NT2/D1 (cell line): ENCODE data around the gene MAD1L1.

Source experiments
- DNase-seq: peaks from one replicate; pipeline ENCODE4 v3.0.0-alpha.2; 2011; ENCODE audit warnings: low read depth, low spot score
- H3K27me3 ChIP-seq: 2 replicates; pipeline ENCODE4 v1.6.0; 2011; ENCODE audit warnings: mild to moderate bottlenecking; ENCODE audit not compliant: insufficient read length, insufficient read depth
- H3K36me3 ChIP-seq: 2 replicates; pipeline ENCODE4 v1.6.1; 2011; ENCODE audit warnings: mild to moderate bottlenecking, low read length, mixed read lengths; ENCODE audit not compliant: insufficient read depth, insufficient read length
- H3K4me1 ChIP-seq: 2 replicates; pipeline ENCODE4 v1.5.1; 2011; ENCODE audit not compliant: insufficient read depth, insufficient read length
- H3K4me3 ChIP-seq: 2 replicates; pipeline ENCODE4 v1.5.1; 2011; ENCODE audit warnings: low read depth; ENCODE audit not compliant: insufficient read length
- H3K9ac ChIP-seq: 2 replicates; pipeline ENCODE4 v1.6.0; 2011; ENCODE audit warnings: low read depth; ENCODE audit not compliant: insufficient read length
- H3K9me3 ChIP-seq: 2 replicates; pipeline ENCODE4 v1.5.1; 2011; ENCODE audit warnings: mild to moderate bottlenecking, low read length; ENCODE audit not compliant: insufficient read depth
- SUZ12 ChIP-seq: IDR thresholded peaks from 2 replicates; pipeline ENCODE4 v1.6.1; 2011; ENCODE audit not compliant: insufficient read length, insufficient read depth; ENCODE audit errors: extremely low read depth
- YY1 ChIP-seq: IDR thresholded peaks from 2 replicates; pipeline ENCODE4 v1.6.1; 2011; ENCODE audit not compliant: insufficient read length, insufficient read depth
- ZNF274 ChIP-seq: IDR thresholded peaks from 2 replicates; pipeline ENCODE4 v1.6.1; 2011; ENCODE audit warnings: mild to moderate bottlenecking, low read depth, low read length

MAD1L1 gene

GRCh38 chr7:2257651-2258050, 24.9 kb upstream of the MAD1L1 start:
- peaks cover 14% of the 10 kb centered on the region for H3K4me1 ChIP-seq
- H3K27me3 ChIP-seq: no peaks in the 10 kb centered on the region
- TF ChIP-seq ZNF274: no peak
- TF ChIP-seq SUZ12: no peak
- no peak for TF ChIP-seq YY1
- no peak overlapping the region for H3K4me3 ChIP-seq
- DNase-seq: no peak
- peaks cover 86% of the 10 kb centered on the region for H3K36me3 ChIP-seq
- peak overlapping the region; percentile 45 for H3K9ac ChIP-seq
- no peaks in the 10 kb centered on the region for H3K9me3 ChIP-seq

GRCh38 chr7:2257046-2257551, 24.4 kb upstream of the MAD1L1 start:
- Histone ChIP-seq H3K9ac (peak overlapping the region; percentile 45), H3K9me3 (no peaks in the 10 kb centered on the region), H3K4me1 (peaks cover 14% of the 10 kb centered on the region), H3K36me3 (peaks cover 83% of the 10 kb centered on the region), H3K4me3 (no peak overlapping the region), H3K27me3 (no peaks in the 10 kb centered on the region)
- TF ChIP-seq YY1: no peak
- TF ChIP-seq ZNF274: no peak
- no peak for DNase-seq

- Histone ChIP-seq H3K4me1 (peaks cover 14% of the 10 kb centered on the region), H3K9ac (no peak overlapping the region), H3K36me3 (peaks cover 81% of the 10 kb centered on the region), H3K9me3 (no peaks in the 10 kb centered on the region), H3K27me3 (no peaks in the 10 kb centered on the region), H3K4me3 (no peak overlapping the region)
- TF ChIP-seq ZNF274: no peak
- DNase-seq: no peak
Measured at GRCh38 chr7:2256306-2257045, 23.7 kb upstream of the MAD1L1 start.

GRCh38 chr7:2255145-2256139, 22.7 kb upstream of the MAD1L1 start:
- no peak overlapping the region for H3K4me3 ChIP-seq
- TF ChIP-seq ZNF274: no peak
- H3K9ac ChIP-seq: no peak overlapping the region
- peaks cover 83% of the 10 kb centered on the region for H3K36me3 ChIP-seq
- H3K9me3 ChIP-seq: no peaks in the 10 kb centered on the region
- no peaks in the 10 kb centered on the region for H3K27me3 ChIP-seq
- DNase-seq: no peak
- peaks cover 12% of the 10 kb centered on the region for H3K4me1 ChIP-seq

GRCh38 chr7:2254429-2255144, 21.8 kb upstream of the MAD1L1 start:
- Histone ChIP-seq H3K36me3 (peaks cover 88% of the 10 kb centered on the region), H3K4me1 (peaks cover 12% of the 10 kb centered on the region), H3K9ac (no peak overlapping the region), H3K9me3 (no peaks in the 10 kb centered on the region), H3K4me3 (no peak overlapping the region), H3K27me3 (no peaks in the 10 kb centered on the region)
- DNase-seq: no peak
- TF ChIP-seq ZNF274: no peak
- TF ChIP-seq YY1: no peak
- TF ChIP-seq SUZ12: no peak

GRCh38 chr7:2253525-2254244, 20.9 kb upstream of the MAD1L1 start:
- Histone ChIP-seq H3K36me3 (peaks cover 86% of the 10 kb centered on the region), H3K9me3 (no peaks in the 10 kb centered on the region), H3K27me3 (no peaks in the 10 kb centered on the region), H3K4me1 (peaks cover 10% of the 10 kb centered on the region), H3K4me3 (no peak overlapping the region), H3K9ac (no peak overlapping the region)
- TF ChIP-seq ZNF274 (no peak), YY1 (no peak), SUZ12 (no peak)
- no peak for DNase-seq
